Measurements from ENCODE around the gene SRSF7.
"Not testable (repeated sequence)": the region's sequence is repeated elsewhere in the genome, so short reads cannot be mapped to it uniquely, and the experiment has no call there.

Gene SRSF7

DNA sequence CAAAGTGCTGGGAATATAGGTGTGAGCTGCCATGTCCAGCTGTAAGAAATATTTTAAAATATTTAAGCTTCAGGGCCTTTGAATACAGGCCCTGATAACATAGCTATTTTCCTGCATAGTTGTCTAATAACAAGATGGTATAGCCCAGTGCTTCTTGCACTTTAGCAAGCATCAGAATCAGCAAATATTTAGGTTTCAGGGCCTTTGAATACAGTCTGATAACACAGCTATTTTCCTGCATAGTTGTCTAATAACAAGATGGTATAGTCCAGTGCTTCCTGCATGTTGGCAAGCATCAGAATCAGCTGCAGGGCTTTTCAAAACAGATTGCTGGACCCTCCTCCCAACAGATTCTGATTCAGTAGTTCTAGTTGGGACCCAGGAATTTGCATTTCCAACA is 32.4 kb upstream of the SRSF7 start:
- Histone ChIP-seq H3K9ac (ENCODE audit: low read length in 2 of 2) (no peak overlapping the region), H3K4me3 (ENCODE audit: low read length in 2 of 2) (no peak overlapping the region), H3K27ac (ENCODE audit: low read length) (no peak overlapping the region), H3K36me3 (ENCODE audit: control insufficient read depth in 2 of 2, insufficient read depth in 2 of 2, low read length in 2 of 2) (peaks cover 5 to 7% of the 10 kb centered on the region in 2 donors), H3K27me3 (ENCODE audit: control insufficient read depth in 1 of 2, insufficient read depth in 2 of 2, low read length in 2 of 2) (no peaks in the 10 kb centered on the region), H3K4me1 (ENCODE audit: control insufficient read depth, insufficient read depth, low read length) (peaks cover 3% of the 10 kb centered on the region), H3K9me3 (ENCODE audit: control insufficient read depth in 2 of 2, low read length in 2 of 2) (no peaks in the 10 kb centered on the region)

DNA sequence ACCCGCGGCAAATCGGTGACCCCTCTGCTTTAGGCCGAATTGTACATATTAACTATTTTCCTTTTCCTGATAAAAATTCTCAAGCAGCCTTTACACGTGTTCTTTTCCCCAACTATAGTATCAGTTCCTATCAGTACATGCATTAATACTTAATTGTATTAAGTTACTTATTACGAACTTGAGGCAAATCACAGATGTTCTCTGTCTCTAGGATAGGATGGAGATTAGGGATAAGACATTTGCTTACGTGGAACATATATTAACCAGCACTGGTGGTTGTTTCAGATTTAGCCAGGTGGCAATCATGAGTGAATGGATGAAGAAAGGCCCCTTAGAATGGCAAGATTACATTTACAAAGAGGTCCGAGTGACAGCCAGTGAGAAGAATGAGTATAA is 27.5 kb upstream of the SRSF7 start:
- peaks cover 7% of the 10 kb centered on the region for H3K4me1 ChIP-seq (ENCODE audit: control insufficient read depth, insufficient read depth, low read length)
- peak overlapping the region; percentile 76 to 93 for H3K9ac ChIP-seq (ENCODE audit: low read length in 2 of 2)
- H3K36me3 ChIP-seq (ENCODE audit: control insufficient read depth in 2 of 2, insufficient read depth in 2 of 2, low read length in 2 of 2), result peaks cover 5 to 7% of the 10 kb centered on the region in 2 donors
- H3K4me3 ChIP-seq (ENCODE audit: low read length in 2 of 2), result peak overlapping the region; percentile 91 to 95
- no peaks in the 10 kb centered on the region for H3K27me3 ChIP-seq (ENCODE audit: control insufficient read depth in 1 of 2, insufficient read depth in 2 of 2, low read length in 2 of 2)
- no peaks in the 10 kb centered on the region for H3K9me3 ChIP-seq (ENCODE audit: control insufficient read depth in 2 of 2, low read length in 2 of 2)
- peak overlapping the region; percentile 70 for H3K27ac ChIP-seq (ENCODE audit: low read length)

DNA sequence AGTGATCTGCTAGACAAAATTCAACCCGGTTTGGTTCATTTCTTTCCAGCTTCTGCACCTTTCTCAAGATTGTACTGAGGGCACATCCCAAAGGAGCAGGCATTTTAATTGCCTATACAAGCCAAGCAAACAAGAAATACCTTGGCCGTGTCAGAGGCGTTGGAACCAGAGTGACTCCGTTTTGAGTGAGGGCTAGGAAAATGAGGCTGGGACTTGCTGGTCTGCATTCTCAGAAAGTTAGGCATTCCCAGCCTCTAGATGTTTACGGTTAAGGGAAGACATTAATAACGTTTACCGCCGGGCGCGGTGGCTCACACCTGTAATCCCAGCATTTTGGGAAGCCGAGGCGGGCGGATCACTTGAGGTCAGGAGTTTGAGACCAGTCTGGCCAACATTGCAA is 25.4 kb upstream of the SRSF7 start:
- Histone ChIP-seq H3K36me3 (ENCODE audit: control insufficient read depth in 2 of 2, insufficient read depth in 2 of 2, low read length in 2 of 2) (peaks cover 2 to 6% of the 10 kb centered on the region in 2 donors), H3K4me1 (ENCODE audit: control insufficient read depth, insufficient read depth, low read length) (peaks cover 7% of the 10 kb centered on the region), H3K9ac (ENCODE audit: low read length in 2 of 2) (no peak overlapping the region), H3K27ac (ENCODE audit: low read length) (no peak overlapping the region), H3K27me3 (ENCODE audit: control insufficient read depth in 1 of 2, insufficient read depth in 2 of 2, low read length in 2 of 2) (no peaks in the 10 kb centered on the region), H3K4me3 (ENCODE audit: low read length in 2 of 2) (no peak overlapping the region), H3K9me3 (ENCODE audit: control insufficient read depth in 2 of 2, low read length in 2 of 2) (no peaks in the 10 kb centered on the region)

DNA sequence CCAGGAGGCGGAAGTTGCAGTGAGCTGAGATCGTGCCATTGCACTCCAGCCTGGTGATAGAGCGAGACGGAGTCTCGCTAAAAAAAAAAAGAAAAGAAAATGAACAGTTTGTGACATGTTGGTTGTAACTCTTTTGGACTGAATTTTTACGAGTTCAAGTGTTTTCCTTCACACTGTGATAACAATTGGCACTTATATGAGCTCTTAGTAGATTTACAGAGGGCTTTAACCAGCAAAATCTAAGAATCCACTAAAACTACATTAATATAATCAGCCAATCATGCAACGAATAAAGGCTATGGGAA is 24.7 kb upstream of the SRSF7 start:
- H3K36me3 ChIP-seq (ENCODE audit: control insufficient read depth in 2 of 2, insufficient read depth in 2 of 2, low read length in 2 of 2), result no peaks in the 10 kb centered on the region
- no peaks in the 10 kb centered on the region for H3K9me3 ChIP-seq (ENCODE audit: control insufficient read depth in 2 of 2, low read length in 2 of 2)
- H3K4me3 ChIP-seq (ENCODE audit: low read length in 2 of 2), result no peak overlapping the region

DNA sequence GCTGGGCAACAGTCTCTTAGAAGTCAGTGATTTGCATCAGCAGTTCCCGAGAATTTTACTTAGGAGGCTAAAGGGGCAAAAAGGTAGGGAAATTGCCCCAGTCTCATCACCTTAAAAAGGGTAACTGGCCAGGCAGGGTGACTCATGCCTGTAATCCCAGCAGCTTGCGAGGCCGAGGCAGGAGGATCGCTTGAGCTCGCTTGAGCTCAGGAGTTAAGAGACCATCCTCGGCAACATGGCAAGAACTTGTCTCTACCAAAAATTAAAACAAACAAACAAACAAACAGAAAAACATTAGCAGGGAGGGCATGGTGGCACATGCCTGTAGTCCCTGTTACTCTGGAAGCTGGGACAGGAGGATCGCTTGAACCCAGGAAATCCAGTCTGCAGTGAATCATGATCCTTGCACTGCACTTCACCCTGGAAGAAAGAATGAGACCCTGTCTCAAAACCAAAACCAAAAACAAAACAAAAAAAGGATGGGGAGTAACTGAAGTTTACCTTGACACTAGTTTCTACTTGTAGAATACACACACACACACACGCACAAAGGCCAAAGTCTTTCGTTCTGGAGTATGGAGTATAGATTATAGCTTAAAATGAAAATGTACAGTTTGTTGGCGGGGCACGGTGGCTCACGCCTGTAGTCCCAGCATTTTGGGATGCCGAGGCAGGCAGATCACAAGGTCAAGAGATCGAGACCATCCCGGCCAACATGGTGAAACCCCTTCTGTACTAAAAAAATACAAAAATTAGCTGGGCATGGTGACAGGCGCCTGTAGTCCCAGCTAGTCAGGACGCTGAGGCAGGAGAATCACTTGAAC is 24.1 kb upstream of the SRSF7 start:
- H3K4me1 ChIP-seq (ENCODE audit: control insufficient read depth, insufficient read depth, low read length), result peaks cover 7% of the 10 kb centered on the region
- H3K9ac ChIP-seq (ENCODE audit: low read length in 2 of 2), result no peak overlapping the region
- H3K27ac ChIP-seq (ENCODE audit: low read length), result no peak overlapping the region
- H3K4me3 ChIP-seq (ENCODE audit: low read length in 2 of 2), result no peak overlapping the region
- no peaks in the 10 kb centered on the region for H3K36me3 ChIP-seq (ENCODE audit: control insufficient read depth in 2 of 2, insufficient read depth in 2 of 2, low read length in 2 of 2)
- H3K9me3 ChIP-seq (ENCODE audit: control insufficient read depth in 2 of 2, low read length in 2 of 2), result no peaks in the 10 kb centered on the region
- no peaks in the 10 kb centered on the region for H3K27me3 ChIP-seq (ENCODE audit: control insufficient read depth in 1 of 2, insufficient read depth in 2 of 2, low read length in 2 of 2)

More for the DNA sequence above, 24.7 kb upstream of the SRSF7 start:
- Histone ChIP-seq H3K27me3 (ENCODE audit: control insufficient read depth in 1 of 2, insufficient read depth in 2 of 2, low read length in 2 of 2) (no peaks in the 10 kb centered on the region), H3K27ac (ENCODE audit: low read length) (no peak overlapping the region), H3K4me1 (ENCODE audit: control insufficient read depth, insufficient read depth, low read length) (peaks cover 7% of the 10 kb centered on the region), H3K9ac (ENCODE audit: low read length in 2 of 2) (no peak overlapping the region)

DNA sequence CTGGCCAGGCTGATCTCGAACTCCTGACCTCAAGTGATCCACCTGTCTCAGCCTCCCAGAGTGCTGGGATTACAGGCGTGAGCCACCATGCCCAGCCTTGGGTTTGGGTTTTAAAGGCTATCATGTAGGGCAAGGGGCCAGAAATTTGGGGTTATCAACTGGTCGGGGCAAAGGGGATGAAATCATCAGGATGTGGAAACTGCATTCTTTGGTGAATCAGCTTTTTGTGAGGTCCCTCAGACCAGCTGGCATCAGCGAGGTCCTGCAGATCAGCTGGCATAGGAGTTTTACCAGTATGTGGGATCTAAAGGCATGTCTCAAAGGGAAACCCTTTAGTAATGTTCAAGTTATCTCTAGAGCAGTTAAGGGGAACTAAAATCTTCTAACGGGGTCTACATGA is 20.5 kb upstream of the SRSF7 start:
- Histone ChIP-seq H3K4me1 (ENCODE audit: control insufficient read depth, insufficient read depth, low read length) (no peaks in the 10 kb centered on the region), H3K36me3 (ENCODE audit: control insufficient read depth in 2 of 2, insufficient read depth in 2 of 2, low read length in 2 of 2) (no peaks in the 10 kb centered on the region), H3K4me3 (ENCODE audit: low read length in 2 of 2) (no peak overlapping the region), H3K9me3 (ENCODE audit: control insufficient read depth in 2 of 2, low read length in 2 of 2) (no peaks in the 10 kb centered on the region), H3K27ac (ENCODE audit: low read length) (no peak overlapping the region), H3K27me3 (ENCODE audit: control insufficient read depth in 1 of 2, insufficient read depth in 2 of 2, low read length in 2 of 2) (no peaks in the 10 kb centered on the region), H3K9ac (ENCODE audit: low read length in 2 of 2) (no peak overlapping the region)

DNA sequence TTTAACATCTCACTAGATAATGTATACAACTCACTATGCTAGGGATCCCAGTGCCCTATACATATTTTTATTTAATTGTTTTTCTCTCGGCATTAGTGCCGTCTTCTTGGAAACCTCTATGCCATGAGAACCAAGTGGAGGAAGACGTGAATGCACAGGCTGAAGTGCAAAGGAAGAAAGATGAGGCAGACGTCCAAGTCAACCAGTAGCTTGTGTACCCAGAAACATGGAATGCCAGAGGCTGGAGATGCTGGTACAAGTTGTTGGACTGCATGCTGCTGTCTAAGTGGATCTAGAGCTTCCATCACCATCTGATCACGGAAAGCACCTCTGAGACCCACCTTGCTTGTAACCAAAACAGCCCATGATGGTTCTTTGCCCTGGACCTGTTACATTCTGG is 14.4 kb upstream of the SRSF7 start:
- no peaks in the 10 kb centered on the region for H3K27me3 ChIP-seq (ENCODE audit: control insufficient read depth in 1 of 2, insufficient read depth in 2 of 2, low read length in 2 of 2)
- no peak overlapping the region for H3K4me3 ChIP-seq (ENCODE audit: low read length in 2 of 2)
- no peaks in the 10 kb centered on the region for H3K9me3 ChIP-seq (ENCODE audit: control insufficient read depth in 2 of 2, low read length in 2 of 2)
- H3K27ac ChIP-seq (ENCODE audit: low read length), result no peak overlapping the region
- no peak overlapping the region for H3K9ac ChIP-seq (ENCODE audit: low read length in 2 of 2)
- no peaks in the 10 kb centered on the region for H3K4me1 ChIP-seq (ENCODE audit: control insufficient read depth, insufficient read depth, low read length)
- H3K36me3 ChIP-seq (ENCODE audit: control insufficient read depth in 2 of 2, insufficient read depth in 2 of 2, low read length in 2 of 2), result no peaks in the 10 kb centered on the region

DNA sequence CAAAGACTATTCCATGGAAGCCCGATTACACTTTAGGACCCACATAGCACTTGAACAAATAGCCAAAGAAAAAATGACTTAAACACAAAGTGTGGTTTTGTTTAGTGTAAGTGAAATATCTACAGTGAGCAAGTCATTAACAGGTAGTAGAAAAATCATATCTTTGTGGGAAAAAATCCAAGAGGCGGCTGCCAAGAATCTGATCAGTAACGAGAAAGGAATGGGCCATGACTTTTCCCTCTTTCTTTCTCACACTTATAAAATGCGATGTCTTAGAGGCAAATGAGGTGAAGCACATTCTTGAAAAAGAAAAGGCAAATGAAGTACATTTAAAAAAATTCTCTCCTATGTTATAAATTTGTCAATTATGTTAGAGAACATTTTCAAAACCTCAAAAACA is 14.0 kb upstream of the SRSF7 start:
- H3K27ac ChIP-seq (ENCODE audit: low read length), result no peak overlapping the region

DNA sequence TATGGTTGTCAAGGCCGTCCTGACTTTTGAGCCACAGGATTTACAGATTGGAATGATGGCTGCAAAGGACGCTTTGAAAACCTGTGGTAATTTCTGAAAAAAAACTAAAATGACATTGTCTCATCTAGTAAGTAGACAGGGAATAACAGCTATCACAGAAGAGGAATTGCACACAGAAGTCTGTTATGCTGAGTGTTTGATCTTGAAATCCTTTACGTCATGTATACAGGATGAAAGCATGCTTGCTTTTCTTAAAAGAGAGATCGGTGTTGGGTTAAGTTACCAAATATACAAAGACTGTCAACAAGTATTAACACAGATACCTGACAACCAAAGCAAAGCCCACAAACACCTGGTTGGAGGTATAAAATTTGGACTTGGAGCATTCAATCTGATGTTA is 12.6 kb upstream of the SRSF7 start:
- H3K9ac ChIP-seq (ENCODE audit: low read length in 2 of 2), result no peak overlapping the region
- no peak overlapping the region for H3K27ac ChIP-seq (ENCODE audit: low read length)
- H3K9me3 ChIP-seq (ENCODE audit: control insufficient read depth in 2 of 2, low read length in 2 of 2), result no peaks in the 10 kb centered on the region
- no peak overlapping the region for H3K4me3 ChIP-seq (ENCODE audit: low read length in 2 of 2)
- no peaks in the 10 kb centered on the region for H3K36me3 ChIP-seq (ENCODE audit: control insufficient read depth in 2 of 2, insufficient read depth in 2 of 2, low read length in 2 of 2)
- H3K27me3 ChIP-seq (ENCODE audit: control insufficient read depth in 1 of 2, insufficient read depth in 2 of 2, low read length in 2 of 2), result no peaks in the 10 kb centered on the region
- H3K4me1 ChIP-seq (ENCODE audit: control insufficient read depth, insufficient read depth, low read length), result no peaks in the 10 kb centered on the region

More for the DNA sequence above, 14.0 kb upstream of the SRSF7 start:
- no peak overlapping the region for H3K9ac ChIP-seq (ENCODE audit: low read length in 2 of 2)
- no peak overlapping the region for H3K4me3 ChIP-seq (ENCODE audit: low read length in 2 of 2)
- no peaks in the 10 kb centered on the region for H3K9me3 ChIP-seq (ENCODE audit: control insufficient read depth in 2 of 2, low read length in 2 of 2)
- H3K4me1 ChIP-seq (ENCODE audit: control insufficient read depth, insufficient read depth, low read length), result no peaks in the 10 kb centered on the region
- H3K27me3 ChIP-seq (ENCODE audit: control insufficient read depth in 1 of 2, insufficient read depth in 2 of 2, low read length in 2 of 2), result no peaks in the 10 kb centered on the region
- H3K36me3 ChIP-seq (ENCODE audit: control insufficient read depth in 2 of 2, insufficient read depth in 2 of 2, low read length in 2 of 2), result no peaks in the 10 kb centered on the region

DNA sequence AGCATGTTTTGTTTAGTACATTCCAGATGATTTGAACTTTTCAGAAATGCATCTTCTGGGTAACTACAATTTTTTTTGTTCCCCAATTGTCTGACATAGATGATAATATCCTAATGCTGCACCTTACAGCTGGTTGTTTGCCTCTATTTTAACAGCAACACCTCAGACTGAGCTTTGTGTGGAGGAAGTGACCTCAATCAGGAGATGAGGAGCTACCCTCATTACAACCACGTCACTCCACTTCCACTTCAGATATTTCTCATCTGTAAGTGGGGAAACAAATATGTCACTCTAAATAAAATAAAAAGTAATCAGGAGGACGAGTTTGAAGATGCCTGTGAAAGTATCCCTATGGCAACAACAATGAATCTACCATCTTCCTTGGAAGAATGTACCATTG is 12.1 kb upstream of the SRSF7 start:
- no peak overlapping the region for H3K9ac ChIP-seq (ENCODE audit: low read length in 2 of 2)
- no peaks in the 10 kb centered on the region for H3K4me1 ChIP-seq (ENCODE audit: control insufficient read depth, insufficient read depth, low read length)
- H3K4me3 ChIP-seq (ENCODE audit: low read length in 2 of 2), result no peak overlapping the region
- H3K9me3 ChIP-seq (ENCODE audit: control insufficient read depth in 2 of 2, low read length in 2 of 2), result no peaks in the 10 kb centered on the region
- H3K27ac ChIP-seq (ENCODE audit: low read length), result no peak overlapping the region
- H3K36me3 ChIP-seq (ENCODE audit: control insufficient read depth in 2 of 2, insufficient read depth in 2 of 2, low read length in 2 of 2), result no peaks in the 10 kb centered on the region
- no peaks in the 10 kb centered on the region for H3K27me3 ChIP-seq (ENCODE audit: control insufficient read depth in 1 of 2, insufficient read depth in 2 of 2, low read length in 2 of 2)

DNA sequence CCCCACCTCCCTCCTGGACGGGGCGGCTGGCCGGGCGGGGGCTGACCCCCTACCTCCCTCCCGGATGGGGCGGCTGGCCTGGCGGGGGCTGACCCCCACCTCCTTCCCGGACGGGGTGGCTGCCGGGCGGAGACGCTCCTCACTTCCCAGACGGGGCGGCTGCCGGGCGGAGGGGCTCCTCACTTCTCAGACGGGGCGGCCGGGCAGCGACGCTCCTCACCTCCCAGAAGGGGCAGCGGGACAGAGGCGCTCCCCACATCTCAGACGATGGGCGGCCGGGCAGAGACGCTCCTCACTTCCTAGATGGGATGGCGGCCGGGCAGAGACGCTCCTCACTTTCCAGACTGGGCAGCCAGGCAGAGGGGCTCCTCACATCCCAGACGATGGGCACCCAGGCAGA is 4.7 kb upstream of the SRSF7 start:
- H3K36me3 ChIP-seq (ENCODE audit: control insufficient read depth in 2 of 2, insufficient read depth in 2 of 2, low read length in 2 of 2); H3K9ac ChIP-seq (ENCODE audit: low read length in 2 of 2); H3K27ac ChIP-seq (ENCODE audit: low read length); H3K9me3 ChIP-seq (ENCODE audit: control insufficient read depth in 2 of 2, low read length in 2 of 2); H3K4me1 ChIP-seq (ENCODE audit: control insufficient read depth, insufficient read depth, low read length); H3K4me3 ChIP-seq (ENCODE audit: low read length in 2 of 2); H3K27me3 ChIP-seq (ENCODE audit: control insufficient read depth in 1 of 2, insufficient read depth in 2 of 2, low read length in 2 of 2): not testable (repeated sequence)
